DMS153 (cell line): Measurements from ENCODE around the gene ZBTB33.
A peak's percentile ranks its signal among the peaks of the same experiment; 100 is the strongest.

Experiments
- DNase-seq: peaks from one replicate; lab custom pipeline; 2025; lab: John Stamatoyannopoulos, UW

Gene ZBTB33

GRCh38 chrX:120262859-120263708 is 12.5 kb downstream of the ZBTB33 start:
- peak; percentile 8 for DNase-seq

- DNase-seq: no peak
Measured at GRCh38 chrX:120264341-120264740, 13.7 kb downstream of the ZBTB33 start.

GRCh38 chrX:120269373-120270035 is 18.9 kb downstream of the ZBTB33 start:
- no peak for DNase-seq

- DNase-seq: no peak
Measured at GRCh38 chrX:120270567-120270966, 20.0 kb downstream of the ZBTB33 start.

- no peak for DNase-seq
Measured at GRCh38 chrX:120271218-120271617, 20.6 kb downstream of the ZBTB33 start.

- no peak for DNase-seq
Measured at GRCh38 chrX:120274145-120274544, 23.5 kb downstream of the ZBTB33 start.

- DNase-seq: no peak
Measured at GRCh38 chrX:120274958-120275357, 24.3 kb downstream of the ZBTB33 start.

- DNase-seq: no peak
Measured at GRCh38 chrX:120281021-120281624, 30.5 kb downstream of the ZBTB33 start.

- DNase-seq: no peak
Measured at GRCh38 chrX:120281761-120282160, 31.1 kb downstream of the ZBTB33 start.

GRCh38 chrX:120282697-120283096 is 32.1 kb downstream of the ZBTB33 start:
- no peak for DNase-seq

- DNase-seq: no peak
Measured at GRCh38 chrX:120286733-120287512, 36.3 kb downstream of the ZBTB33 start.

GRCh38 chrX:120287513-120288112 is 37.0 kb downstream of the ZBTB33 start:
- no peak for DNase-seq

- DNase-seq: no peak
Measured at GRCh38 chrX:120290107-120290506, 39.5 kb downstream of the ZBTB33 start.

GRCh38 chrX:120291211-120291610 is 40.6 kb downstream of the ZBTB33 start:
- no peak for DNase-seq

GRCh38 chrX:120293015-120293414 is 42.4 kb downstream of the ZBTB33 start:
- no peak for DNase-seq

- no peak for DNase-seq
Measured at GRCh38 chrX:120294651-120295050, 44.0 kb downstream of the ZBTB33 start.

- no peak for DNase-seq
Measured at GRCh38 chrX:120297923-120298322, 47.3 kb downstream of the ZBTB33 start.

- DNase-seq: peak; percentile 54
Measured at GRCh38 chrX:120299928-120300327, 49.3 kb downstream of the ZBTB33 start.

GRCh38 chrX:120301497-120301896 is 50.9 kb downstream of the ZBTB33 start:
- no peak for DNase-seq

- DNase-seq: no peak
Measured at GRCh38 chrX:120301960-120302359, 51.3 kb downstream of the ZBTB33 start.

- peak; percentile 47 for DNase-seq
Measured at GRCh38 chrX:120302434-120302833, 51.8 kb downstream of the ZBTB33 start.

- no peak for DNase-seq
Measured at GRCh38 chrX:120304256-120304655, 53.6 kb downstream of the ZBTB33 start.
